GM19035 (cell line): Measurements from ENCODE around the gene CCSER1.
"Not testable (repeated sequence)": the region's sequence is repeated elsewhere in the genome, so short reads cannot be mapped to it uniquely, and the experiment has no call there.

Source experiments
- ATAC-seq: cut with Tn5 transposase; IDR thresholded peaks from one replicate; pipeline ENCODE4 v1.9.1; 2021; ENCODE audit not compliant: unreplicated experiment

Gene CCSER1

DNA sequence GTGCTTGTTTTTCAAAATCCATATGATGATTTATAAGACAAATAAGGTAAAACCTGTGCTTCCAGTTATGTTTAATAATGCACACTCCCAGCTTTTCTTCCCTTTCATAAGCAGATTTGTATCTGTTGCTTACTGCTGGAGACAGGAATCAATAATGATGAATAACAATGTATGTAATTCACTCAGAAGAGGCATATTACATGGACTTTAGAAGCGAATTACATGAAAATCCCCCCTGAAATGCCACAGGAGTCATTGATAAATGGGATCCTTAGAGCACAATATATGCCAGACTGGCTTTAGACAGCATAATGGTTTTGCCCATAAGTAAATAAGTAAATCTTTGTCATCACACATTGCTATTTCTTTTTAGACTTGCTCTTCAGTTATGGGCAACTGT, 892.3 kb downstream of the CCSER1 start:
- ATAC-seq = no peak

DNA sequence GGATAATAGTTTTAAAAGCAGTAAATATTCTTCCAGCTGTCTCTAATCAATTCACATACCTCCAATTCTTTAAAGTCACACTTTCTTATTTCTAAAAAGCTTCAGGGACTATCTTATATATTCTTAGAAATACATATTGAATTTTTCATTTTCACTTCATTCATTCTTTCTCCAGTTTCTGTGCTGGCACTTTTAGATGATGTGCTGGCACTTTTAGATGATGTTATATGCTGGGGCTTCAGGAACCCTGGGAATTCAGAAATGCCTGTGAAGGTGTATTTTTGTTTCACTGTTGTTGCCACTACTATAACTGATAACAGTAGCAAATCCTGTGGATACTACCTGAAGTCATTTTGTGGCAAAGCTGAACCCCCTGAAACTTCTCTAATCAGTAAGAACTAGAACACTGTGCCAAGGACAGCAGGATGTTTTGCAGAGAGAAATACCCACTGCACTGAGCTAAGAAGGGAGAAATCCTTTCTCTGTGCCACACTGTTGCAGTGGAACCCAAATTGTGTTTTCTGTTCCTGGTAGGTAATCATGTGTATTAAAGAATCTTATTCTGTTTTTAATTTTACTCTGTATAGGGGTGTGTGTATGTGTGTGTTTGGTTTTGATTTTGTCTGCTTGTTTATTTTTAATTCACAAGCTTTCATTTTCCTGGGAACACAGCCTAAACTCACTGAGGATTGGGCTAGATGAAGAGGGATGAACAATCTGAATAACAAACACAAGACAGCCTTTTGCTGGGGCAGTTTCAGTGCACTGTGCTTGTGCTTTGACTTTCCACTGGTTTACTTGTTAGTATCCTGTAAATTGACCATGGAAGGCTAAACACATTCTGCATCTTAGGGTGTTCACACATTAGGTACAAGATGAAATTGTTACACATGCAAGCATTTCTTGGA, 898.3 kb downstream of the CCSER1 start:
- no peak for ATAC-seq

DNA sequence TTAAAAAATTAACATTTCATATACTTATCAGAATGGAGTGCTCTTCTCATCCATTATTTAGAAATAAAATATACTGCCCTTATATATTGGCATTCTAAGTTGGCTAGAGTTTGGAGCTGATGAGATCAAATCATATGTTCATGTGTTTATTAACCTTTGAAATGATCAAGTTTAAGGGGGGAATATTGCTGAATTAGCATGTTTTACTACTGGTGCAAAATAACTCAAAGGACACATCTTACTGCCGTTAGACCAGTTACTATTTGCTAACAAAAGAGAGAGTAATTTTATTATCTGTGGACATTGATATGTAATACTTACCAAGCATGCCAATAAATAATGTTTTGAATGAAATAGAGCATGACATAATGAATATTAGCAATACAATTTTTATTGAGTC, 901.0 kb downstream of the CCSER1 start:
- ATAC-seq = no peak

DNA sequence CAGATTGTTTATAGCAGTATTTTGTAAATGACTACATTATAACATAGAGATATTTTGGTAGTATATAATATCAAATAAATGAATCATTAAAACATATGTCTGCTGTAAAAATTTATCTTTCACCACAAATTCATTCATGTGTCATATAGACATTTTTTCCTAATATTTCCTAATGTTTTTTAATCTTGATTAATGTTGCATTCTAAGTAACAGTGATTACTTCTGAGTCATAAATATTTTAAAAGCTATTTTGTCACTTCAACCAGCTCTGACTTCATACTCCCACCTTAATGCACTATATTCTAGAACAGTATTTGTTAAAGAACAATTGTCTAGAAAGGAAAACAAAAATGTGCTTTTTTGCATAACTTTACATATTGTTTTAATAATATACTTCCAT, 904.6 kb downstream of the CCSER1 start:
- no peak for ATAC-seq

DNA sequence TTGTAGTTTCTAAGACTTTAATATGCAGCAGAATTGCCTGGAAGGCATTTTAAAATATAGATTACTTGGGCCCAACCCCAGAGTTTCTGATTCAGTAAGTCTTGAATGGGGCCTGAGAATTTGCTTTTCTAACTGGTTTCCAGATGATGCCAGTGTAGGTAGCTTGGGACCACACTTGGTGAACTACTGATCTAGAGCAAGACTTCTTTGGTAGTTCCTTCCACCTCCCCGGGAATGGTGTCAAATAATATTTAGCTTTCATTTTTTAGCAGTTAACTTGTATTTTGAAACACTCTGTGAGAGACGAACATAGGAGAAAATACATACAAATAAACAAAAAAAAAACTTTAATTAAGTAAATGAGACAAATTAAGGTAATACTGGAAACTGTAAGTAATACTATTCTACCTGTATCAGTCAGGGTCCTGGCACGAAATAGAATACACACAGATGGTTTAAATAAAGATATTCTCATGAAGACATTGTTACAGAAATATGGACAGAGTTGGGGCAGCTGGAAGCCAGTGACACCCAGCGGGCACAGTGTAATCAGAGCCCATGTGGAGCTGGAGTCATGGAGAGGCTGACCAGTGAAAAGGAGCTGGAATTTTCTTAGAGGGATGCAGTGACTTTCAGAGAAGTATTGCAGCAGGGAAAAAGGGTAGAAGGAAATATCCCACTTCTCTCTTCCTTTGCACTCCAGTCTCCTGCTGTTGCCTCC, 905.7 kb downstream of the CCSER1 start:
- no peak for ATAC-seq

DNA sequence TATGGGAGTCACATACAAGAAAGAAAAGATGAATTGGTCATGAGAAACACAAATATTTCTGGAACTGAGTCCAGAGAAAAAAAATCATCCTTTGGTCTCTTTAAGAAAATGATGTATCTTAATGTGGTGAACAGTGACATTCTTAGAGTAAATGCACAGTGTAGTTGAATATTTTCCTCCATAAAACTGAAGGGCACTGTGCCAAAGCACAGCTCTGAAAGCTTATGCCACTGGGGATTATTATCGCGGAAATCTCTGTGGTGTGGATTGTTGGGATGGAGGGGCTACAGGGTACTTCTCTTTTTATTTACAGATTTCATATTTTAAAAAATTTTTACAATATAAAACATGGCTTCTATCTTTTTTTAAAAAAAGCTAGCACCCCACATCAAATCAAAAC, 908.1 kb downstream of the CCSER1 start:
- no peak for ATAC-seq

DNA sequence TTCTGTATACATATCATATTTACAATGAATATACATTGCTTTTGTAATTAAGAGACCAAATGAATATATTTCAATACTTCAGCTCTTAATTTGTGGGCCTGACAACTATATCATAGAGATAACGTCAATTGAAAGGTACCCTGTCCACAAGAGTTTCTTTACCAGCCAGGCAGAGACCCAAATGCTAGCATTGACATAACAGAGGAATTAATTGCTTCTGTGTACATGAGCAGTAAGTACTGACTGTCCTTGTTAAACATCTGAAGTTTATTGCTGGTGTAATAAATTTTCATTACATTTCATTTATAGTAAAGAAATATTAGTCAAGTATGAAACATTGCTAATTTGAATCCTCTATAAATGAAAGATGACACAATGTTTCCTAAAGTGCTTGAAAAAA, 910.8 kb downstream of the CCSER1 start:
- no peak for ATAC-seq

DNA sequence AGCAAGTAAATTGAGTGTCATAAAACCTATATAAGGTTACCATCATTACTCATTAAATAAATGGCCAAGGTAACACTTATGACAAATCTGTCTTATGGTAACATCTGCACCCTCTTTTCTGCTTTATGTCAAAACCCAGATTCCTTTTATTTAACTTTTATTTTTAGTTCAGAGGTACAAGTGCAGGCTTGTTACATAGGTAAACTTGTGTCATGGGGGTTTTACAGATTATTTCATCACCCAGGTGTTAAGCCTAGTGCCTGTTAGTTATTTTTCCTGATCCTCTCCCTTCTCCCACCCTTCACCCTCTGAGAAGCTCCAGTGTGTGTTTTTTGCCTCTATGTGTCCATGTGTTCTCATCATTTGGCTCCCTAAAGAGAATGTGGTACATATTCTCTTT, 930.7 kb downstream of the CCSER1 start:
- no peak for ATAC-seq

DNA sequence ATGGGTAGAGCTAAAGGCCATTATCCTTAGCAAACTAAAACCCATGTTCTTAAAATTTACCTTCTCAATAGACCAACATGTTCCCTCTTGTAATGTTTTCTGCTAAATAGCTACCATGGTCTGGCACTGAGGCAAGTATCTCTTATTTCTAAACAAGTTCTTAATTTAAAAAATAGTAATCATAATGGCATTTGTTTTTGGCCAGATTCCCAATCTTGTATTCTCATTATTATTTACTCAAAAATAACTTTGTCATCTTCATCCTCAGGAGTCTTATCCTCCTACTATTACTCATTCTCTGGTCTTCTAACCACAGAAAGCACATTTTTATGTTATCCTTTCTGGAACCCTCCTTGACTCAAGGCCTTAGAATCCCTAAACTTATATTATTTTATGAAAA, 931.2 kb downstream of the CCSER1 start:
- ATAC-seq = no peak

DNA sequence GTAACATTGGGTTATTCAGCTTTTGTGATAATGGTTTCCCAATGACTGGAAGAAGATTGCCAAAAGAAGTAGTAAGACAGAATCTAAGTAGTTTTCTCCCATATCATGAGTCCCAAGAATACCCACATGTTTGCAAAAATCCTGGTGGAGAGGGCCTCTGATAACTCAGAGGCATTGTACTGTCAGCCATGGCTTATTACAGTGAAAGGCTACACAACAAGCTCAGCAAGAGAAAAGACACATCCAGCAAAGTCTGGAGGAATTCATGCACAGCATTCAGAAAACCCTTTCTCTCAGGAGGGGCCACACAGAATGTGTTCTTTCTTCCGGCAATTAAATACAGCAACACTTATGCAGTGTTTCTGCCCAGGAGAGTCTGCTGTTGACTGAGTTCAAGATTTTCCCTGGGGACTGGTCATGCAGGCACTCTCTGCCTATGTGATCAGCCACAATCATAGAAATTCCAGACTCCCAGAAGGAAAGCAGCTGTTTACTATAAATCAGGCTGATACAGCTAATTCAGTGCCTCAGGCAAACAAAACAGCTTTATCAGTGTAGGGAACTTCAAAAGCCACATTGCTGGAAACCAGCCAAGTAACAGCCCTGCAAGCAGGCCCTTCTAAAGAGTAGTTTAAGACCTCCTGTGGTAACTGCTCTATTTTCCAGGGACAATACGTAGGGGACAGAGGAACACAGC, 937.1 kb downstream of the CCSER1 start:
- no peak for ATAC-seq

DNA sequence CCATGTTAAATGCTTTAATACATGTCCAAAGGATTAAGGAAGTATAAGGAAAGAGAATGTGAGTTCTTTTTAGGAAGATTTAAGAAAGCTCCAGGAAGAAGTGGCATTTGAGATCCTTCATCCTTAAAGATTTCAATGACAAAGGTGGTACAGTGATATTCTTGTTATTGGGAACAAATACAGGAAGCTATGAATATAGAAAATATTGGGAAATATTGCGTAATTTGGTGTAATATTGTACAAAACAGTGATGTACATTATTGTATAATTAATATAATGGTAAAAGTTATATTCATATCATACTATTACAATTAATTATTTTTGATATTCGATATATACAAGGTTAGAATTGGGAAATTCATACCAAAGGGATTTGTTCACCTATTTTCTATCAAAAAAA, 937.9 kb downstream of the CCSER1 start:
- no peak for ATAC-seq

DNA sequence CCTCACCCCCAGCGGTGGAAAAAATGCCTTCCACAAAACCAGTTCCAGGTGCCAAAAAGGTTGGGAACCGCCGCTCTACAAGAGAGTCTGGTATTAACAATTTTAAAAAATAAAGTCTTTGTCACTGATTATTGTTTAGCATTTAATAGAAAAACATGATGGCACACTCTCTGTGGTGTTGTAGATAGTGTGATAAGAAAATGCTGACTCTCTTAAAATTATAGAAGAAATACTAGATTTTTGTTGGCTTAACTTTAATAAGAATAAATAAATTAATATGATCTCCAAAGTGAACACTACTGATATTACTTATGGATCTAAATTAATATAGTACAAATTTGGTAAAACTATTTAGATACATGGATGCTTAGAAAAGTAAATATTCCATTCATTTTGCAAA, 943.5 kb downstream of the CCSER1 start:
- no peak for ATAC-seq

DNA sequence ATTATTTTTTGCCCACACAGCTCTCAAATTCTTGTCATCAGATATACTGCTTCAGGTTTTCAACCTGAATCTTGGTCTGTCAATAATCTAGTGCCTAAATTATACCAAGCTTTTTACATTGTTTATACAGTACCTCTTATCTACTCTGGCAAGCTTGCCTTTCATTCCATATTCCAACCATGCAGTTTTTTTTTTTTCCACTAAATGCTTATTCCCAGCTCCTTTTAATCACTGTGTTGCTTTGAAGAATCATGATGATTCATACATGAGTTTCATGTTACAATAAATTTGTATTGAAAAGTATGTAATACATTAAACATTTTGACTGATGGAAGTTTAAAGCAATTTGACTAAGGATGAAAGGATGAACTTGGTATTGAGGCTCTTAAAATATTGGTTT, 949.0 kb downstream of the CCSER1 start:
- ATAC-seq = no peak

DNA sequence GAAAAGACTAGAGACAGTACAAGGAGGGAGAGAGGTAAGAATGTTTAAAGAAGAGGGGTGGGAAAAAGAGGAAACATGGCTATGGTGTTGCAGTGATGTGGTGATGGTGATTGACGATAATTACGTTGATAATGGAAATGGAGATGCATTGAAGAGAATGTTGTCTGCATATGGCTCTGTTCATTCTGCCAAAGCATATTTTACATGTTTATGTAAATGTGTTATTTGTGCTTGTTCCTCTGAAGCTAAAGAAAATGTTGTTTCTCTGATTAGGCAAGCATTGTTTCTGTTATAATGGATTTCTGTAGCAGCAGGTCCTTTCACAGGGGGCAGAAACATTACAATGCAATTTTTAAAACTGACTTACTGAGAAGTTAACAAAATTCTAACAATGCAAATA, 958.8 kb downstream of the CCSER1 start:
- no peak for ATAC-seq

DNA sequence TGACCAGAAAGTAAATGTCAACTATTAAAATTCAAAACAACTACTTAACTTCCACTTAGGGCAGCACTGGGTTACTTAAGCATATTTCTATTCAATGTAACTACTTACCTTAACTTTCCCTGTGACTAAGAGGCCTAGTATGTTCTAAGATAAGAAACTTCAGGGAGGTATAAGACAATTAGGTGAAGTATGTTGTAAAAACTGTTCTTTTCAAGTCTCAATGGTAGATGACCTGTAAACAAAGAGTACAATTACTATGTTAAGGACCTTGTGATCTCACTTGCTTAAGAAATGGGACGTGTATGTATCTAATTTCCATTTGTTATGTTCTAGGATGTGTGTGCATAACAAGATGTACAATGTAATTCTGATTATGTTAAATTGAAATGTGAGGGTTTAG, 960.5 kb downstream of the CCSER1 start:
- ATAC-seq = no peak

DNA sequence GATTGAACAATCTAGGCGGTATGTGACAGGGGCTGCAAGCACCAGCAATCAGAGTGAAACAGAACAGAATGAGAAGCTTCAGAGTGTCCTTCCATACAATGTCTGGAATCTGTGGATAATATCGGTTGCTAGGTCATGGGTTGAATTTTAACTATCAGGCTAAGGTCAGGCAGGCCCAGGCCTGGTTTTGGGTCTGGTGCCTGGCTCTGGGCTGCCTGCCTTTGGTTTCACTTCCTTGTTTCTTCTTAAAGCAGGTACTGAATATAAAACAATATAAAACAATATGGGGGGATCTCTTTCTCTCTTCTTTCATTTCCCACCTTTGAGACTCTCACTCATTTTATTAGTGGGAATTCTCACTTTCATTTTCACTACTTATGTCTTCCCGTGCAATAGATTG, 962.0 kb downstream of the CCSER1 start:
- no peak for ATAC-seq

DNA sequence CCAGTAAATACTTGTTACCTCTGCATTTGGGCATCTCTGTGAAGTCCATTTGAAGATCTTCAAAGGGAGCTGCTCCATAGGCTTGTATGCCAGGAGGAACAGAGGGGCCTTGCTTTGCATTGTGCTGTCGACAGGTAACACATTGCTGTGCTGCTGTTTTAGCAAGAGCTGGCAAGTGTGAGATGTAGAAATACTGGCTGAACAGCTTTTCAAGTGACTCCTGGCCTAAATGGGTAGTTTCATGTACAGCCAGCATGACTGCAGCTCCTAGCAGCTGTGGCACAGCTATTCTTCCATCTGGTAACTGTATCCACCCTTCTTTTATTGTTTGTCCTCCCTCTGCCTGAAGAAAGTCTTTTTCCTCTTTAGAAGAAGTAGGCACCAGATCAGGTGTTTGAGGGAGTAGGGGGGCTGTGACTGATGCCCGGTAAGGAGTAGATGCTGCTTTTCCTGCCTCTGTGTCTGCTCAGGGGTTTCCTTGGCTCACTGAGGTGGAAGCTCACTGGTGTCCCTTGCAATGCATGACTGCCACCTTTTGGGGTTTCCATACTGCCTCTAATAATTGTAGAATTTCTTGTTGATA, 965.3 kb downstream of the CCSER1 start:
- no peak for ATAC-seq

DNA sequence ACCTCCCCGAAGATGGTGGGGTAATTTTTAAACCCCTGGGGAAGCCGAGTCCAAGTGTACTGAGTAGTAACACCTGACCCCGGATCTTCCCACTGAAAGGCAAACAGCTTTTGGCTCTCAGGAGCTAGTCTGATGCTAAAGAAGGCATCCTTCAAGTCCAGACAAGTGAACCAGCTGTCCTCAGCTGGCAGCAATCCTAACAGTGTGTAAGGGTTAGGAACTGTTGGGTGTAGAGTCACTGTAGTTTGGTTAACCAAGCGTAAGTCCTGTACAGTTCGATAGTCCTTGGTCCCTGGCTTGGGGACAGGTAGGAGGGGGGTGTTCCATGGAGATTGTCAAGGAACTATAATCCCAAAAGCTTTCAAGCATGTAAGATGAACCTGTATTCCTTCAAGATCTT, 967.0 kb downstream of the CCSER1 start:
- ATAC-seq = not testable (repeated sequence)

DNA sequence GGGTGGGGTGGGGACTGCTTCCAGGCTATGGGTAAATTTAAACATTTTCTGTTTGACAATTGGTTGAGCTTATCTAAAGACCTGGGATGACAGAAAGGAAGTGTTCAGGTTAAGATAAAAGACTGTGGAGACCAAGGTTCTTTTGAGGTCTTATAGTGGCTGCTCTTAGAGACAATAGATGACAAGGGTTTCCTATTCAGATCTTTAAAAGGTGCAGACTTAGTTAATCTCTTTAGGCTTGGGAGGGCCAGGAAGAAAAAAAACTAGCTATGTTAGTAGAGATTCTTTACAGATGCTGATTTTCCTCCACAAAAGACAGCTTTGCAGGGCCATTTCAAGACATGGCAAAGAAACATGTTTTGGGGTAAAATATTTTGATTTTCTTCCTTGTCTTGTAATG, 972.5 kb downstream of the CCSER1 start:
- ATAC-seq = no peak

DNA sequence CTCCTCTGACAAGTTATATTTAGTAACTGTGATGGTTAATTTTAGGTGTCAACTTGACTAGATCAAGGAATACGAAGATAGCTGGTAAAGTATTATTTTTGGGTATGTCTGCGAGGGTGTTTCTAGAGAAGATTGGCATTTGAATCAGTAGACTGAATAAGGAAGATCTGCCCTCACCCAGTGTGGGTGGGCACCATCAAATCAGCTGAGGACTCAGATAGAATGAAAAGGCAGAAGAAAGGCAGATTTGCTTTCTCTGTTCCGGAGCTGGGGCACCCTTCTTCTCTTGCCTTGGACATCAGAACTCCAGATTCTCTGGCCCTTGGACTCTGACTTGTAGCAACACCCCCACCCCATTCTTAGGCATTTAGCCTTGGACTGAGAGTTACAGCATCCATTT, 981.6 kb downstream of the CCSER1 start:
- ATAC-seq = no peak

DNA sequence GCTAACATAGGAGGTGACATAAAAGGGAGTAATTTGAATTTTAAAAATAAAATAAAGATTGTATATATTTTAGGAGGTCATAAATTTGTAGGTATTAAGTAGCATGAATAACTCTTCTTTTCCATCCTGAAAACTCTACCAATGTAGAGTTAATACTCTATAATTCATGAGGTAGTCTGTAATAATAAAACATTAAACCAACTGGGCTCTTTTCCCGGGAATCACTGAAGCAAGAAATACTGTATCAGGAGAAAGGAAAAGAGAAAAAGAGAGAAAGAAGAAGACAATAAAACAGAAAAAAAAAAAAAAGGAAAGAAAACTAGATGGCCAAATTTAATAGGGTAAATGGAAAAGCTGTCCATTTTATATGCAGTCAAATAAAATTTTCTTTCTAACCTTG, 984.4 kb downstream of the CCSER1 start:
- no peak for ATAC-seq
